ENCODE measurements around the gene PWWP2B. TPM values are rescaled to one million over a fixed set of nuclear protein-coding genes. Genes with fewer than 3 reads are reported as not detected.
A peak's percentile ranks its signal among the peaks of the same experiment; 100 is the strongest.

PWWP2B gene
- total and polyA plus RNA-seq, 7 donors: 7.7 to 50.8 (median 10.2) TPM

GRCh38 chr10:132354356-132355094 lies 42.5 kb upstream of the PWWP2B start:
- H3K9me3 ChIP-seq: no peaks in the 10 kb centered on the region
- intact Hi-C loops (cut with DNase I): no loop called here
- peak; percentile 54 for DNase-seq
- no peaks in the 10 kb centered on the region for H3K4me1 ChIP-seq
- no peaks in the 10 kb centered on the region for H3K27me3 ChIP-seq
- 93% methylated on average over 32 of the region's 32 CpGs for WGBS, 2 donors
- peaks cover 0 to 7% (median 0%) of the 10 kb centered on the region in 4 donors for H3K36me3 ChIP-seq
- H3K4me3 ChIP-seq: no peak overlapping the region
- H3K27ac ChIP-seq: no peak overlapping the region
- TF ChIP-seq POLR2A (IDR thresholded peaks at IDR 0.05) (no peak), EP300 (IDR thresholded peaks at IDR 0.05) (no peak), POLR2AphosphoS5 (IDR thresholded peaks at IDR 0.05) (no peak)
- TF ChIP-seq, protein P1, sequence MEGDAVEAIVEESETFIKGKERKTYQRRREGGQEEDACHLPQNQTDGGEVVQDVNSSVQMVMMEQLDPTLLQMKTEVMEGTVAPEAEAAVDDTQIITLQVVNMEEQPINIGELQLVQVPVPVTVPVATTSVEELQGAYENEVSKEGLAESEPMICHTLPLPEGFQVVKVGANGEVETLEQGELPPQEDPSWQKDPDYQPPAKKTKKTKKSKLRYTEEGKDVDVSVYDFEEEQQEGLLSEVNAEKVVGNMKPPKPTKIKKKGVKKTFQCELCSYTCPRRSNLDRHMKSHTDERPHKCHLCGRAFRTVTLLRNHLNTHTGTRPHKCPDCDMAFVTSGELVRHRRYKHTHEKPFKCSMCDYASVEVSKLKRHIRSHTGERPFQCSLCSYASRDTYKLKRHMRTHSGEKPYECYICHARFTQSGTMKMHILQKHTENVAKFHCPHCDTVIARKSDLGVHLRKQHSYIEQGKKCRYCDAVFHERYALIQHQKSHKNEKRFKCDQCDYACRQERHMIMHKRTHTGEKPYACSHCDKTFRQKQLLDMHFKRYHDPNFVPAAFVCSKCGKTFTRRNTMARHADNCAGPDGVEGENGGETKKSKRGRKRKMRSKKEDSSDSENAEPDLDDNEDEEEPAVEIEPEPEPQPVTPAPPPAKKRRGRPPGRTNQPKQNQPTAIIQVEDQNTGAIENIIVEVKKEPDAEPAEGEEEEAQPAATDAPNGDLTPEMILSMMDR (IDR thresholded peaks at IDR 0.05): no peak

DNA sequence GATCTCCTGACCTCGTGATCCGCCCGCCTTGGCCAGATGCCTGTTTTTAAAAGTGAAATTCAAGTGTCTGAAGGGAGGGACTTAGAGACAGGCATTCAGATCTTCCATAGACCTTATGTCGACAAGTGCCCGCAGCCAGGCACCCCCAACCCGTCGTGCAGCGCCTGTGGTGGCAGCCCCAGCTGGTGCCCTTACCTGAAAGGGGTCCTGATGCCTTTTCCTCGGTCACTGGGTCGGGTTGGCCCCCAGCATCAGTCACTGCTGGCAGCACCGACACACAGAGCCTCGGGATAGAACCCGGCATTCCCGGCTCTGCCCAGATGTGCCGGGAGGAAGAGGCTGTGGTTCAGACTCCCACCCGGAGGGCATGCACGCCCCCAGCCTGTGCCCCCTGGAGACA lies 41.7 kb upstream of the PWWP2B start:
- no peaks in the 10 kb centered on the region for H3K27me3 ChIP-seq
- TF ChIP-seq POLR2AphosphoS5 (IDR thresholded peaks at IDR 0.05): no peak
- TF ChIP-seq EP300 (IDR thresholded peaks at IDR 0.05): no peak
- TF ChIP-seq POLR2A (IDR thresholded peaks at IDR 0.05): no peak
- TF ChIP-seq, protein P1 (IDR thresholded peaks at IDR 0.05): no peak
- no peaks in the 10 kb centered on the region for H3K4me1 ChIP-seq
- H3K9me3 ChIP-seq: no peaks in the 10 kb centered on the region
- 94 to 95% methylated on average over 17 of the region's 17 CpGs for WGBS, 2 donors
- H3K4me3 ChIP-seq: no peak overlapping the region
- H3K36me3 ChIP-seq: peaks cover 0 to 7% (median 0%) of the 10 kb centered on the region in 4 donors
- peak; percentile 53 for DNase-seq
- no peak overlapping the region for H3K27ac ChIP-seq
- intact Hi-C loops (cut with DNase I): no loop called here

DNA sequence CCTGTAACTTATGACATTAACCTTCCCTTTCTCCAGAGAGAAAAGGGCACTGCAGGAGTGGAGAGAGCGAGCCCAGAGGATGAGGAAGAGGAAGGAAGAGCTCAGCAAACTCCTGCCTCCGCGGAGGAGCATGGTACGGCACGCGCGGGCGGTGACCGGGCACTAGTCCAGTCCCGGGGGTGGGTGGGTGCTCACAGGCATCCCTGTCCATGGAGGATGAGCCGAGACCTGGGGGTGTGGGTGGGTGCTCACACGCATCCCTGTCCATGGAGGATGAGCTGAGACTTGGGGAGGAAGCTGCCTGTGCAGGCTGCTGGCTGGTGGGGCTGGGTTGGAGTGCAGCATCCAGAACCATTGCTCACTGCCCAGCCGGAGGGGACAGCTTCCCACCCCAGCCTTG lies 41.2 kb upstream of the PWWP2B start:
- TF ChIP-seq, protein P1 (IDR thresholded peaks at IDR 0.05): no peak
- TF ChIP-seq EP300 (IDR thresholded peaks at IDR 0.05) (no peak), POLR2AphosphoS5 (IDR thresholded peaks at IDR 0.05) (no peak), POLR2A (IDR thresholded peaks at IDR 0.05) (no peak)
- no peaks in the 10 kb centered on the region for H3K9me3 ChIP-seq
- 90 to 97% methylated on average over 13 of the region's 13 CpGs for WGBS, 2 donors

DNA sequence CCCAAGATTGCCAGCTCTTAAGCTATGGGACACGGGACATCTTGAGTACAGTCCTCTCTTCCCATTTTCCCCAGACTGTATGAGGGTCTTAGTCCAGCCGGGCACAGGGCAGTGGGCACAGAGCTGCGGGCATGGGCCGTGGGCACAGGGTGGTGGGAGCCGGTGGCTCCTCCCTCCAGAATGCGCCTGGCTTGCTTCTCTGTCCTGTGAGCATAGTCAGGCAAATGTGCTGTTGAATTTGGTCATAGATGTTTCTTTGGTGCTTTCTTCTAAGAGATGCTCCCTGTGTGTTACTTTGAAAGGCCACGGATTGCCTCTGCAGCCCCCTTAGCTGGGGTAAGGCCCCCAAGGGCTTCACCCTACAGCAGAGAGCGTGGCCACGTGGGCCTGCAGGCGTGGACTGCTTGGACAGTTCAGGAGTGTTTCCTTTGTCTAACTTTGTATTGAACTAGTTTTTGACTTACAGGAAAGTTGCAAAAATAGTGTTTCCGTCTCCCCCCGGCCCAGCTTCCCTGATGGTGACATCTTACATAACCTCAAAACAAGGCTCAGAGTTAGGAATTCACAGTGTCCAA lies 40.3 kb upstream of the PWWP2B start:
- Histone ChIP-seq H3K27ac (no peak overlapping the region), H3K27me3 (no peaks in the 10 kb centered on the region), H3K36me3 (peaks cover 0 to 7% (median 0%) of the 10 kb centered on the region in 4 donors), H3K4me1 (no peaks in the 10 kb centered on the region), H3K9me3 (no peaks in the 10 kb centered on the region), H3K4me3 (no peak overlapping the region)
- intact Hi-C loops (cut with DNase I): no loop called here
- DNase-seq: peak; percentile 27
- TF ChIP-seq POLR2AphosphoS5 (IDR thresholded peaks at IDR 0.05): no peak
- WGBS, 2 donors: 96% methylated on average over 12 of the region's 12 CpGs

More for the DNA sequence above, 41.2 kb upstream of the PWWP2B start:
- H3K27me3 ChIP-seq: no peaks in the 10 kb centered on the region
- intact Hi-C loops (cut with DNase I): no loop called here
- no peak overlapping the region for H3K27ac ChIP-seq
- no peak overlapping the region for H3K4me3 ChIP-seq
- H3K36me3 ChIP-seq: peaks cover 0 to 7% (median 0%) of the 10 kb centered on the region in 4 donors
- H3K4me1 ChIP-seq: no peaks in the 10 kb centered on the region
- DNase-seq: no peak

- Histone ChIP-seq H3K9me3 (no peaks in the 10 kb centered on the region), H3K27ac (no peak overlapping the region), H3K27me3 (no peaks in the 10 kb centered on the region), H3K4me1 (no peaks in the 10 kb centered on the region), H3K4me3 (no peak overlapping the region), H3K36me3 (peaks cover 0 to 14% (median 0%) of the 10 kb centered on the region in 4 donors)
- DNase-seq: peak; percentile 34
- 97% methylated on average over 15 of the region's 15 CpGs for WGBS, 2 donors
- intact Hi-C loops (cut with DNase I): no loop called here
- TF ChIP-seq EP300 (IDR thresholded peaks at IDR 0.05) (no peak), POLR2A (IDR thresholded peaks at IDR 0.05) (no peak), POLR2AphosphoS5 (IDR thresholded peaks at IDR 0.05) (no peak)
- TF ChIP-seq, protein P1 (IDR thresholded peaks at IDR 0.05): no peak
Measured at GRCh38 chr10:132357286-132358058, 39.5 kb upstream of the PWWP2B start.

Measured in sigmoid colon (tissue), 7 donors.